GM12878 (cell line): ENCODE data around the gene IRGC. TPM values are rescaled to one million over a fixed set of nuclear protein-coding genes. Genes with fewer than 3 reads are reported as not detected.

Experiments
- ATF7 ChIP-seq: fragments of 450-650 bp; IDR thresholded peaks from 2 replicates; pipeline ENCODE4 v1.6.1; 2016; ENCODE audit warnings: low read depth, mild to moderate bottlenecking
- CEBPB ChIP-seq, 2 experiments: fragments of 150-350 bp in 1 of 2; IDR thresholded peaks; 2 replicates each; pipeline ENCODE4 v1.6.1; 2012 to 2014; ENCODE audit warnings: low read depth in 2 of 2, low read length in 2 of 2, borderline replicate concordance in 1 of 2, inconsistent platforms in 1 of 2
- CEBPZ ChIP-seq: fragments of 150-350 bp; IDR thresholded peaks from 2 replicates; pipeline ENCODE4 v1.6.1; 2016; ENCODE audit warnings: low read depth, low read length
- CHD4 ChIP-seq: fragments of 200-600 bp; sonication (generic); IDR thresholded peaks from 2 replicates; pipeline ENCODE4 v1.6.1; 2016; ENCODE audit warnings: mild to moderate bottlenecking
- FOXK2 ChIP-seq: fragments of 450-650 bp; IDR thresholded peaks from 2 replicates; pipeline ENCODE4 v1.6.1; 2017; ENCODE audit warnings: mild to moderate bottlenecking, moderate library complexity
- HSF1 ChIP-seq: fragments of 150-350 bp; IDR thresholded peaks from 2 replicates; pipeline ENCODE4 v1.6.1; 2014; ENCODE audit warnings: mild to moderate bottlenecking, low read depth, low read length
- IRF4 ChIP-seq: IDR thresholded peaks from 2 replicates; pipeline ENCODE4 v1.6.1; 2011; ENCODE audit warnings: low read depth, low read length
- LARP7 ChIP-seq: fragments of 450-650 bp; IDR thresholded peaks from 2 replicates; pipeline ENCODE4 v1.6.1; 2017; ENCODE audit warnings: mild to moderate bottlenecking
- MEF2B ChIP-seq: fragments of 450-650 bp; IDR thresholded peaks from 2 replicates; pipeline ENCODE4 v1.6.1; 2018; ENCODE audit warnings: mild to moderate bottlenecking, moderate library complexity; ENCODE audit not compliant: partially characterized antibody, poor library complexity, severe bottlenecking
- NFIC ChIP-seq: IDR thresholded peaks from 2 replicates; pipeline ENCODE4 v1.6.1; 2012; ENCODE audit warnings: low read depth, mild to moderate bottlenecking, inconsistent platforms, low read length, moderate library complexity
- PKNOX1 ChIP-seq: fragments of 450-650 bp; IDR thresholded peaks from 2 replicates; pipeline ENCODE4 v1.6.1; 2016; ENCODE audit warnings: mild to moderate bottlenecking
- POLR2AphosphoS5 ChIP-seq: IDR thresholded peaks from 2 replicates; pipeline ENCODE4 v1.6.1; 2011; ENCODE audit warnings: mild to moderate bottlenecking, low read length, inconsistent platforms
- POU2F2 ChIP-seq: IDR thresholded peaks from 3 replicates; pipeline ENCODE4 v1.6.1; 2011; ENCODE audit warnings: low read depth, mild to moderate bottlenecking, low read length, borderline replicate concordance
- RAD21 ChIP-seq: IDR thresholded peaks from 2 replicates; pipeline ENCODE4 v1.6.1; 2011; ENCODE audit warnings: mild to moderate bottlenecking, low read depth, low read length, moderate library complexity; ENCODE audit not compliant: insufficient read depth
- RBBP5 ChIP-seq: fragments of 200-600 bp; sonication (generic); conservative IDR thresholded peaks from 2 replicates; pipeline ENCODE4 v1.6.1; 2016
- RUNX3 ChIP-seq: IDR thresholded peaks from 2 replicates; pipeline ENCODE4 v1.6.1; 2012; ENCODE audit warnings: low read length, inconsistent platforms
- SMAD5 ChIP-seq: IDR thresholded peaks from 2 replicates; pipeline ENCODE4 v1.6.1; 2016; ENCODE audit warnings: antibody characterized with exemption, low read depth
- SMC3 ChIP-seq: IDR thresholded peaks from 2 replicates; pipeline ENCODE4 v1.6.1; 2011; ENCODE audit warnings: low read length, improper control_type of control experiment, borderline replicate concordance
- SRF ChIP-seq, 2 experiments: IDR thresholded peaks; 2 replicates each; pipeline ENCODE4 v1.6.1; 2011; ENCODE audit warnings: low read depth in 2 of 2, low read length in 2 of 2, mild to moderate bottlenecking in 1 of 2, moderate library complexity in 1 of 2
- STAT1 ChIP-seq: fragments of 450-650 bp; conservative IDR thresholded peaks from 2 replicates; pipeline ENCODE4 v1.6.1; 2014; ENCODE audit warnings: antibody characterized with exemption, mild to moderate bottlenecking
- TCF3 ChIP-seq: IDR thresholded peaks from 2 replicates; pipeline ENCODE4 v1.6.1; 2012; ENCODE audit warnings: low read depth, mild to moderate bottlenecking, low read length, borderline replicate concordance; ENCODE audit not compliant: insufficient read depth
- ZBTB33 ChIP-seq: fragments of 450-650 bp; IDR thresholded peaks from 2 replicates; pipeline ENCODE4 v1.6.1; 2017; ENCODE audit warnings: mild to moderate bottlenecking
- polyA plus RNA-seq, 11 experiments: library from polyadenylated mRNA; depleted of rRNA in 4 of 11; unstranded in 6 of 11; stranded (reverse) in 5 of 11; fragments of >200 nt; fragmentation: Nextera tagmentation in 4 of 11; fragmentation: Illumina TruSeq in 1 of 11; extraction: Ambion mirVana in 4 of 11; extraction: Trizol in 1 of 11; gene quantifications; 1 replicate in 1 of 11; 2 replicates in 10 of 11; pipeline versions ENCODE4 v1.2.1 to v1.2.3, GENCODE V29; 2011 to 2016; ENCODE audit warnings: inconsistent platforms in 2 of 11, missing spikeins in 2 of 11, low read depth in 1 of 11
- total RNA-seq, 4 experiments: library from RNA; depleted of rRNA in 3 of 4; stranded (reverse); fragments of >200 nt in 3 of 4; fragmentation: Illumina TruSeq in 1 of 4; extraction: Trizol in 1 of 4; gene quantifications; 2 replicates each; pipeline versions ENCODE4 v1.2.1 to v1.2.3, GENCODE V29; 2013 to 2021

IRGC gene
- total and polyA plus RNA-seq, 10 of the 15 experiments (the other 5 are each of a cell fraction or from before 2014, with no cell fraction given) = 0.04 TPM; not detected in 9

- TF ChIP-seq HSF1 (no peak), RBBP5 (no peak), MEF2B (no peak), PKNOX1 (no peak), IRF4 (no peak), LARP7 (no peak), ATF7 (no peak), POU2F2 (no peak), CEBPZ (no peak), ZBTB33 (no peak), RUNX3 (peak; percentile 89), CHD4 (no peak), TCF3 (0 out of 2 replicates have a peak, but pooled peaks have one; percentile 41), RAD21 (no peak), SRF (IDR thresholded peaks at IDR 0.05; ENCODE audit: low read depth in 2 of 2, low read length in 2 of 2) (peak in 1 of 2 experiments; percentile 61; a peak in 1 of 4 replicates), FOXK2 (no peak), CEBPB (IDR thresholded peaks at IDR 0.05; ENCODE audit: borderline replicate concordance in 1 of 2, low read depth in 2 of 2, low read length in 2 of 2) (no peak), SMAD5 (no peak), SMC3 (no peak), STAT1 (no peak), POLR2AphosphoS5 (no peak), NFIC (peak; percentile 69)
These were observed 9.6 kb downstream of the IRGC start (continued) for GRCh38 chr19:43725468-43725867.
